ENCODE measurements around the gene ZNF581. TPM values are rescaled to one million over a fixed set of nuclear protein-coding genes. Genes with fewer than 3 reads are reported as not detected.

ZNF581 gene
- total RNA-seq, 1 donor from 2014 or later = 30.0 TPM

GRCh38 chr19:55626350-55626749 is 17.1 kb upstream of the ZNF581 start:
- Histone ChIP-seq H3K27ac (ENCODE audit: low read depth, low read length) (no peak overlapping the region), H3K9me3 (ENCODE audit: insufficient read depth, low read depth, low read length) (no peaks in the 10 kb centered on the region), H3K4me3 (ENCODE audit: insufficient read depth, low read depth, low read length) (no peak overlapping the region), H2AFZ (ENCODE audit: low read depth, low read length) (no peak overlapping the region), H3K27me3 (ENCODE audit: insufficient read depth, low read length) (no peaks in the 10 kb centered on the region), H3K4me1 (ENCODE audit: insufficient read depth, low read length) (no peaks in the 10 kb centered on the region), H4K20me1 (ENCODE audit: insufficient read depth, low read length) (peaks cover 13% of the 10 kb centered on the region), H3K4me2 (ENCODE audit: low read length) (no peak overlapping the region), H3K79me2 (ENCODE audit: insufficient read depth, low read length) (peaks cover 8% of the 10 kb centered on the region), H3K9ac (ENCODE audit: low read length) (no peak overlapping the region), H3K36me3 (ENCODE audit: insufficient read depth, low read length) (no peaks in the 10 kb centered on the region)
- no peak overlapping the region for H3K27ac Mint-ChIP-seq (ENCODE audit: unreplicated experiment)
- no peak overlapping the region for H3K4me3 Mint-ChIP-seq (ENCODE audit: unreplicated experiment)
- no peaks in the 10 kb centered on the region for H3K9me3 Mint-ChIP-seq (ENCODE audit: unreplicated experiment)
- no peaks in the 10 kb centered on the region for H3K4me1 Mint-ChIP-seq (ENCODE audit: low read depth, unreplicated experiment)
- FAIRE-seq = no peak
- peaks cover 2% of the 10 kb centered on the region for H3K36me3 Mint-ChIP-seq (ENCODE audit: low read depth, unreplicated experiment)
- TF ChIP-seq, protein P1, sequence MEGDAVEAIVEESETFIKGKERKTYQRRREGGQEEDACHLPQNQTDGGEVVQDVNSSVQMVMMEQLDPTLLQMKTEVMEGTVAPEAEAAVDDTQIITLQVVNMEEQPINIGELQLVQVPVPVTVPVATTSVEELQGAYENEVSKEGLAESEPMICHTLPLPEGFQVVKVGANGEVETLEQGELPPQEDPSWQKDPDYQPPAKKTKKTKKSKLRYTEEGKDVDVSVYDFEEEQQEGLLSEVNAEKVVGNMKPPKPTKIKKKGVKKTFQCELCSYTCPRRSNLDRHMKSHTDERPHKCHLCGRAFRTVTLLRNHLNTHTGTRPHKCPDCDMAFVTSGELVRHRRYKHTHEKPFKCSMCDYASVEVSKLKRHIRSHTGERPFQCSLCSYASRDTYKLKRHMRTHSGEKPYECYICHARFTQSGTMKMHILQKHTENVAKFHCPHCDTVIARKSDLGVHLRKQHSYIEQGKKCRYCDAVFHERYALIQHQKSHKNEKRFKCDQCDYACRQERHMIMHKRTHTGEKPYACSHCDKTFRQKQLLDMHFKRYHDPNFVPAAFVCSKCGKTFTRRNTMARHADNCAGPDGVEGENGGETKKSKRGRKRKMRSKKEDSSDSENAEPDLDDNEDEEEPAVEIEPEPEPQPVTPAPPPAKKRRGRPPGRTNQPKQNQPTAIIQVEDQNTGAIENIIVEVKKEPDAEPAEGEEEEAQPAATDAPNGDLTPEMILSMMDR (IDR thresholded peaks at IDR 0.05; ENCODE audit: insufficient read depth, low read depth, low read length) = no peak
- no peak for TF ChIP-seq EZH2 (IDR thresholded peaks at IDR 0.05; ENCODE audit: insufficient read depth, low read length)
- H3K27me3 Mint-ChIP-seq (ENCODE audit: low read depth, unreplicated experiment) = no peaks in the 10 kb centered on the region
- no peak for DNase-seq (ENCODE audit: low read depth)

DNA sequence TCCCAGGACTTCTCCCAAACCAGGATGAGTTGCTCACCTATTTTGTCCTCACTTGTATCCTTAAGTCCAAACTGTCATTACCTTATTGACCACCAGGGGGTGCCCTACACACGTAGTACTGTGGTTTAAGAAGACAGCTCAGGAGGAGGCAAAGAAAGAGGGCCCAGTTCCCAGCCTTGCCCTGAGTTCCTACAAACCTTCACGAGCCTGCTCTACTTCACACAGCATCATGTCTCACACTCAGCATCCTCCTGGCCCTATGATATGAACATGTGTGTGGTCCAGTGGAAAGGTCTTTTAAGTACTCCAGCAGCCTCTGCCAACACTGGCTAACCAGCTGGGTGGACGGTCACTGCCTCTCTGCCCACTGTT is 11.0 kb upstream of the ZNF581 start:
- no peak for FAIRE-seq
- no peak overlapping the region for H3K4me3 Mint-ChIP-seq (ENCODE audit: unreplicated experiment)

DNA sequence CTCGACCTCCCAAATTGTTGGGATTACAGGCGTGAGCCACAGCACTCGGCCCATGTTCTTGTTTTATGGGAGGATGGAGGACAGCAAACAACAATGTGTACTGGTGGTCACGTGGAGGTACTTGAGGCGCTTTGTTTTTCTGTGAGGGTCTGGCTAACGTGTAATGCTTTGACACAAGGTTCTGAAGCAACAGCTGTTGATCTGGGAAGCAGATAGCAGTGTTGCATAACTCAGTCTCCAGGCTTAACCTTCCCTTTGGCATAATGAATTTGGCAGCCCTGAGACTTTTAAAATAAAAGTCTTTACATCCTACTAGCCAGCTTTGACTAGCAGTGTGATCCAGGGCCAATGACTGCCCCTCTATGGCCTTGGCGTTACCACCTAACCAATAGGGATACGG is 9.6 kb upstream of the ZNF581 start:
- H3K9me3 Mint-ChIP-seq (ENCODE audit: unreplicated experiment) = peaks cover 3% of the 10 kb centered on the region
- H3K4me3 Mint-ChIP-seq (ENCODE audit: unreplicated experiment) = no peak overlapping the region
- FAIRE-seq (no peak), DNase-seq (ENCODE audit: low read depth) (no peak)
- no peak overlapping the region for H3K4me3 ChIP-seq (ENCODE audit: insufficient read depth, low read depth, low read length)
- no peaks in the 10 kb centered on the region for H3K9me3 ChIP-seq (ENCODE audit: insufficient read depth, low read depth, low read length)
- no peaks in the 10 kb centered on the region for H3K27me3 ChIP-seq (ENCODE audit: insufficient read depth, low read length)
- peaks cover 9% of the 10 kb centered on the region for H4K20me1 ChIP-seq (ENCODE audit: insufficient read depth, low read length)
- H2AFZ ChIP-seq (ENCODE audit: low read depth, low read length) = peak overlapping the region; percentile 72
- TF ChIP-seq EZH2 (IDR thresholded peaks at IDR 0.05; ENCODE audit: insufficient read depth, low read length) = no peak
- TF ChIP-seq, protein P1 (IDR thresholded peaks at IDR 0.05; ENCODE audit: insufficient read depth, low read depth, low read length) = no peak
- H3K9ac ChIP-seq (ENCODE audit: low read length) = no peak overlapping the region
- H3K4me1 ChIP-seq (ENCODE audit: insufficient read depth, low read length) = peaks cover 16% of the 10 kb centered on the region
- H3K4me1 Mint-ChIP-seq (ENCODE audit: low read depth, unreplicated experiment) = peaks cover 19% of the 10 kb centered on the region
- peaks cover 4% of the 10 kb centered on the region for H3K36me3 Mint-ChIP-seq (ENCODE audit: low read depth, unreplicated experiment)
- no peak overlapping the region for H3K27ac Mint-ChIP-seq (ENCODE audit: unreplicated experiment)
- peaks cover 42% of the 10 kb centered on the region for H3K79me2 ChIP-seq (ENCODE audit: insufficient read depth, low read length)
- H3K27ac ChIP-seq (ENCODE audit: low read depth, low read length) = no peak overlapping the region
- no peaks in the 10 kb centered on the region for H3K27me3 Mint-ChIP-seq (ENCODE audit: low read depth, unreplicated experiment)
- H3K4me2 ChIP-seq (ENCODE audit: low read length) = no peak overlapping the region
- H3K36me3 ChIP-seq (ENCODE audit: insufficient read depth, low read length) = no peaks in the 10 kb centered on the region

More for the DNA sequence above, 11.0 kb upstream of the ZNF581 start:
- Mint-ChIP-seq H3K9me3 (ENCODE audit: unreplicated experiment) (peaks cover 3% of the 10 kb centered on the region), H3K4me1 (ENCODE audit: low read depth, unreplicated experiment) (peaks cover 18% of the 10 kb centered on the region), H3K27ac (ENCODE audit: unreplicated experiment) (no peak overlapping the region), H3K27me3 (ENCODE audit: low read depth, unreplicated experiment) (no peaks in the 10 kb centered on the region), H3K36me3 (ENCODE audit: low read depth, unreplicated experiment) (no peaks in the 10 kb centered on the region)
- TF ChIP-seq, protein P1 (IDR thresholded peaks at IDR 0.05; ENCODE audit: insufficient read depth, low read depth, low read length) = peak; percentile 92
- no peak for TF ChIP-seq EZH2 (IDR thresholded peaks at IDR 0.05; ENCODE audit: insufficient read depth, low read length)
- H3K4me2 ChIP-seq (ENCODE audit: low read length) = no peak overlapping the region
- DNase-seq (ENCODE audit: low read depth) = peak; percentile 84
- H3K27ac ChIP-seq (ENCODE audit: low read depth, low read length) = no peak overlapping the region
- H3K79me2 ChIP-seq (ENCODE audit: insufficient read depth, low read length) = peaks cover 28% of the 10 kb centered on the region
- no peak overlapping the region for H3K9ac ChIP-seq (ENCODE audit: low read length)
- H2AFZ ChIP-seq (ENCODE audit: low read depth, low read length) = peak overlapping the region; percentile 76
- no peaks in the 10 kb centered on the region for H3K36me3 ChIP-seq (ENCODE audit: insufficient read depth, low read length)
- H3K4me3 ChIP-seq (ENCODE audit: insufficient read depth, low read depth, low read length) = no peak overlapping the region
- H4K20me1 ChIP-seq (ENCODE audit: insufficient read depth, low read length) = peaks cover 9% of the 10 kb centered on the region
- H3K9me3 ChIP-seq (ENCODE audit: insufficient read depth, low read depth, low read length) = no peaks in the 10 kb centered on the region
- no peaks in the 10 kb centered on the region for H3K27me3 ChIP-seq (ENCODE audit: insufficient read depth, low read length)
- H3K4me1 ChIP-seq (ENCODE audit: insufficient read depth, low read length) = peaks cover 16% of the 10 kb centered on the region
